ENCODE measurements around the gene SMCO1.

DNA sequence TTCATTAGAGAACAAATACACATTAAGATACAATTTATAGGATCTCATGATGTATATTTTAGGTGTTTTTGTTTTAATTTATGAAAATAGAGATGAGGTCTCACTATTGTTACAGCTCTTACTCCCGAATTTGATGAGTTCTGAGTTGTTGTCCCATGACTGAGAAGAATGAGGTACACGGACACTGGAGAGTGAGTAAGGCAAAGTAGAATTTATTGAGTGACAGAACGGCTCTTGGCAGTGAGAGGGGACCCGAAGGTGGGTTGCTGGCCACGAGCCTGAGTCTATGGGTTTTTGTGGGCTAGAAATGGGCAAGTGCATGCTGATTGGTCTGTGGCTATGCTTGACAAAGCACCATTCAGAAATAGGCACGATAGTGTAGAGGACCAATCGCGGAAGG, 8.5 kb downstream of the SMCO1 start:
- TF ChIP-seq POLR2AphosphoS5 (IDR thresholded peaks at IDR 0.05) = no peak
- TF ChIP-seq, protein P1, sequence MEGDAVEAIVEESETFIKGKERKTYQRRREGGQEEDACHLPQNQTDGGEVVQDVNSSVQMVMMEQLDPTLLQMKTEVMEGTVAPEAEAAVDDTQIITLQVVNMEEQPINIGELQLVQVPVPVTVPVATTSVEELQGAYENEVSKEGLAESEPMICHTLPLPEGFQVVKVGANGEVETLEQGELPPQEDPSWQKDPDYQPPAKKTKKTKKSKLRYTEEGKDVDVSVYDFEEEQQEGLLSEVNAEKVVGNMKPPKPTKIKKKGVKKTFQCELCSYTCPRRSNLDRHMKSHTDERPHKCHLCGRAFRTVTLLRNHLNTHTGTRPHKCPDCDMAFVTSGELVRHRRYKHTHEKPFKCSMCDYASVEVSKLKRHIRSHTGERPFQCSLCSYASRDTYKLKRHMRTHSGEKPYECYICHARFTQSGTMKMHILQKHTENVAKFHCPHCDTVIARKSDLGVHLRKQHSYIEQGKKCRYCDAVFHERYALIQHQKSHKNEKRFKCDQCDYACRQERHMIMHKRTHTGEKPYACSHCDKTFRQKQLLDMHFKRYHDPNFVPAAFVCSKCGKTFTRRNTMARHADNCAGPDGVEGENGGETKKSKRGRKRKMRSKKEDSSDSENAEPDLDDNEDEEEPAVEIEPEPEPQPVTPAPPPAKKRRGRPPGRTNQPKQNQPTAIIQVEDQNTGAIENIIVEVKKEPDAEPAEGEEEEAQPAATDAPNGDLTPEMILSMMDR (IDR thresholded peaks at IDR 0.05) = no peak
- TF ChIP-seq POLR2A (IDR thresholded peaks at IDR 0.05) = no peak

Data from upper lobe of left lung (tissue), 4 donors.